Measurements from ENCODE around the gene DES.

GRCh38 chr2:219384083-219384713 is 34.0 kb upstream of the DES start:
- TF ChIP-seq CTCF (IDR thresholded peaks at IDR 0.05; ENCODE audit: poor library complexity, severe bottlenecking): no peak
- TF ChIP-seq EZH2 (IDR thresholded peaks at IDR 0.05; ENCODE audit: borderline replicate concordance, insufficient read depth, low read length, poor library complexity, severe bottlenecking): no peak
- no peak for TF ChIP-seq POLR2AphosphoS5 (IDR thresholded peaks at IDR 0.05)
- no peak for TF ChIP-seq RAD21 (conservative IDR thresholded peaks at IDR 0.05)
- TF ChIP-seq EP300 (conservative IDR thresholded peaks at IDR 0.05; ENCODE audit: poor library complexity, severe bottlenecking): no peak
- no peak for TF ChIP-seq REST (IDR thresholded peaks at IDR 0.05; ENCODE audit: borderline replicate concordance)
